Nephron (organoid): ENCODE data around the gene OPRL1.
A peak's percentile ranks its signal among the peaks of the same experiment; 100 is the strongest.

Experiments
- H3K27ac Mint-ChIP-seq, 3 experiments: 2 replicates each; pipeline ENCODE4 v1.8.0; 2020; ENCODE audit warnings: mixed read lengths in 3 of 3, mild to moderate bottlenecking in 2 of 3, moderate library complexity in 1 of 3
- H3K27me3 Mint-ChIP-seq: 2 replicates; pipeline ENCODE4 v1.8.0; 2021; ENCODE audit warnings: low read depth, mild to moderate bottlenecking, moderate library complexity, mixed read lengths
- H3K36me3 Mint-ChIP-seq: 2 replicates; pipeline ENCODE4 v1.8.0; 2020; ENCODE audit warnings: low read depth, mixed read lengths
- H3K4me1 Mint-ChIP-seq: 2 replicates; pipeline ENCODE4 v1.8.0; 2020; ENCODE audit warnings: mixed read lengths
- H3K4me3 Mint-ChIP-seq, 3 experiments: 2 replicates each; pipeline ENCODE4 v1.8.0; 2020; ENCODE audit warnings: mild to moderate bottlenecking in 3 of 3, mixed read lengths in 3 of 3, moderate library complexity in 2 of 3
- H3K9me3 Mint-ChIP-seq: 2 replicates; pipeline ENCODE4 v1.8.0; 2020; ENCODE audit warnings: mixed read lengths
- TF ChIP-seq, protein P1 (sequence below), 3 experiments: fragments of 200-600 bp; sonication (generic); IDR thresholded peaks; one replicate each; pipeline ENCODE4 v1.5.0; 2021; ENCODE audit warnings: antibody characterized with exemption in 3 of 3; ENCODE audit not compliant: unreplicated experiment in 3 of 3

OPRL1 gene

DNA sequence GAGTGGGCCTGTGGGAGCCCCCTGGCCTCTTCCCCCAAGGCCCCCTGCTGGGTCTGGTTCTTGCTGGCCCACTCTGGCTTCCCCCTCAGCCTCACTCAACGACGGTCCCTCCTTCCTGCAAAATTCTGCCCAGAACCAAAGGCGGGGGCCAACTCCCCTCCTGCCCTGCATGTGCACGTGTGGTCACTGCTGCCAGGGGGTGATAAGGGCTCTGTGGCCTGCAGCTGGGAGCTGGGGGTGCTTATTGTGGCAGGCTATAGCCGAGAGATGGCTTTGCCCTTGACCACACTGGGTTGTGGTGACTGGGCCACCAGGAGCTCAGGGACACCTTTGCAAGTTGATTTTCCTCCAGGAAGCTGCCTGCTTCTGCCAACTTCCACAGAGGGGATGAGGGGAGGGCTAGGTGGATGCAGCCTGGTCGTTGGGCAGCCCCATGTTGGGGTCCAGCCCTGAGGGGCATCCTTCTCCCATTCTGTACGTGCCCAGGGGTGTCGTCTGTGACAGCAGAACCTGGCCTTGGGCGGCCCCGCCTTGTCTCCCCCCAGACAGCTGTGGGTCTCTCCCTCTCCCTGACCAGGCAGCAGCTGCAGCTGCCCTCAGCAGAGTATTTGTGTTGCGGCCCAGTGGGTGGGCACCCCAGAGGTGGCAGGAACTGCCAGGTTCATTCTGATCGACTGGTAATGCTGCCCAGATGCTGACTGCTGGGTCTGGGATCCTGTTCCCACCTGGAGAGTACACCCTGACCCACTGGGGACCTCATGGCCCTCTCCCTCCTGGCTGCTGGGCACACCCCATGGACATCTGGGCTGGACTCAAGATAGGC lies 11.3 kb upstream of the OPRL1 start:
- Mint-ChIP-seq H3K27me3 (no peaks in the 10 kb centered on the region), H3K9me3 (no peaks in the 10 kb centered on the region), H3K36me3 (no peaks in the 10 kb centered on the region), H3K4me3 (no peak overlapping the region), H3K27ac (no peak overlapping the region), H3K4me1 (peaks cover 6% of the 10 kb centered on the region)
- TF ChIP-seq, protein P1, sequence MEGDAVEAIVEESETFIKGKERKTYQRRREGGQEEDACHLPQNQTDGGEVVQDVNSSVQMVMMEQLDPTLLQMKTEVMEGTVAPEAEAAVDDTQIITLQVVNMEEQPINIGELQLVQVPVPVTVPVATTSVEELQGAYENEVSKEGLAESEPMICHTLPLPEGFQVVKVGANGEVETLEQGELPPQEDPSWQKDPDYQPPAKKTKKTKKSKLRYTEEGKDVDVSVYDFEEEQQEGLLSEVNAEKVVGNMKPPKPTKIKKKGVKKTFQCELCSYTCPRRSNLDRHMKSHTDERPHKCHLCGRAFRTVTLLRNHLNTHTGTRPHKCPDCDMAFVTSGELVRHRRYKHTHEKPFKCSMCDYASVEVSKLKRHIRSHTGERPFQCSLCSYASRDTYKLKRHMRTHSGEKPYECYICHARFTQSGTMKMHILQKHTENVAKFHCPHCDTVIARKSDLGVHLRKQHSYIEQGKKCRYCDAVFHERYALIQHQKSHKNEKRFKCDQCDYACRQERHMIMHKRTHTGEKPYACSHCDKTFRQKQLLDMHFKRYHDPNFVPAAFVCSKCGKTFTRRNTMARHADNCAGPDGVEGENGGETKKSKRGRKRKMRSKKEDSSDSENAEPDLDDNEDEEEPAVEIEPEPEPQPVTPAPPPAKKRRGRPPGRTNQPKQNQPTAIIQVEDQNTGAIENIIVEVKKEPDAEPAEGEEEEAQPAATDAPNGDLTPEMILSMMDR (IDR thresholded peaks at IDR 0.05; ENCODE audit: unreplicated experiment in 3 of 3), result no peak

DNA sequence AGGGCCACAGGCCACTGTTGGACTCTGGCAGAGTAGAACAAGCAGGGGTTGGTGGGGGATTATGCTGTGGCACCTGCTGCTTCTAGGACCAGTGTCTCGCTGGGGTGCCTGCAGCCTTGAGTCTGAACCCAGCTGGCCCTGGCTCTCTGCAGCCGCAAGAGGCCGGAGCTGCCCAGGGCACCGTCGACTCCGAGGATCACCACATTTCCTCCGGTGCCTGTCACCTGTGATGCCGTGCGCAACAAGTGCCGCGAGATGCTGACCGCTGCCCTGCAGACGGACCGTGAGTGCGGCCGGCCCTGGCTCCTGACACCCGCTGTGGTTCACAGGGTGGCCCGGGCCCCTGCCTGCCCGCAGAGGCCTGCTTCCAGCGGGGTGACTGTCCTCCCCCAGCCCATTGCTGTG lies 10.7 kb upstream of the OPRL1 start:
- Mint-ChIP-seq H3K4me1 (peaks cover under 1% of the 10 kb centered on the region), H3K4me3 (no peak overlapping the region), H3K27ac (no peak overlapping the region), H3K9me3 (no peaks in the 10 kb centered on the region), H3K27me3 (no peaks in the 10 kb centered on the region), H3K36me3 (no peaks in the 10 kb centered on the region)
- TF ChIP-seq, protein P1 (IDR thresholded peaks at IDR 0.05; ENCODE audit: unreplicated experiment in 3 of 3), result no peak

DNA sequence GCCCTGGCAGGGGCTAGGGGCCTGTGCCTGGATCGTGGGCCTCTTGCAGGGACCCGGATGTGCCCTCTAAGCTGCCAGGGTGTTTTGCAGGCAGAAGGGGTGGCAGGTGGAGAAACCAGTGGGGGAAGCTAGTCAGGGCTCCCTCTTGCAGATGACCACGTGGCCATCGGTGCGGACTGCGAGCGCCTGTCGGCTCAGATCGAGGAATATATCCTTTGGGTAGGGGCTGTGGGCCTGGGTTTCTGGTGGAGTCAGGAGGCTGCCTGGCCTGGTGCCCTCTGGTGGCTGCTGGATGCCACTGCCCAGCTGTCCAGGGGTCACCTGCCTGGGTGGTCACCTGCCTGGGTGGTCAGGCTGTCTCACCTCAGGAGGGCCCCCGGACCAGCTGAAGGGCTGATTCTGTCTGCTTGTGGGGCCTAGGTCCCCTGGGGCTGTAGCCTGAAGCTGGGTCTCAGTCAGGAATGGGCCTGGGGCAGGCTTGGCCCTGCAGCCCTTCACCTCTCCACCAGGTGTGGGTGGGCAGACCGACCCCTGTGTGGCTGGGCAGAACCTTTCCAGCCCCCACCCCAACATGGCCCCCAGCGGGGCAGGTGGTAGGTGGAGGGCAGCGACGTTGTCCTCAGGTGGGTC lies 10.2 kb upstream of the OPRL1 start:
- no peaks in the 10 kb centered on the region for H3K4me1 Mint-ChIP-seq
- TF ChIP-seq, protein P1 (IDR thresholded peaks at IDR 0.05; ENCODE audit: unreplicated experiment in 3 of 3), result peak; percentile 72 to 82 (median 72)
- H3K36me3 Mint-ChIP-seq, result no peaks in the 10 kb centered on the region
- no peaks in the 10 kb centered on the region for H3K9me3 Mint-ChIP-seq
- no peak overlapping the region for H3K4me3 Mint-ChIP-seq
- no peak overlapping the region for H3K27ac Mint-ChIP-seq
- no peaks in the 10 kb centered on the region for H3K27me3 Mint-ChIP-seq

DNA sequence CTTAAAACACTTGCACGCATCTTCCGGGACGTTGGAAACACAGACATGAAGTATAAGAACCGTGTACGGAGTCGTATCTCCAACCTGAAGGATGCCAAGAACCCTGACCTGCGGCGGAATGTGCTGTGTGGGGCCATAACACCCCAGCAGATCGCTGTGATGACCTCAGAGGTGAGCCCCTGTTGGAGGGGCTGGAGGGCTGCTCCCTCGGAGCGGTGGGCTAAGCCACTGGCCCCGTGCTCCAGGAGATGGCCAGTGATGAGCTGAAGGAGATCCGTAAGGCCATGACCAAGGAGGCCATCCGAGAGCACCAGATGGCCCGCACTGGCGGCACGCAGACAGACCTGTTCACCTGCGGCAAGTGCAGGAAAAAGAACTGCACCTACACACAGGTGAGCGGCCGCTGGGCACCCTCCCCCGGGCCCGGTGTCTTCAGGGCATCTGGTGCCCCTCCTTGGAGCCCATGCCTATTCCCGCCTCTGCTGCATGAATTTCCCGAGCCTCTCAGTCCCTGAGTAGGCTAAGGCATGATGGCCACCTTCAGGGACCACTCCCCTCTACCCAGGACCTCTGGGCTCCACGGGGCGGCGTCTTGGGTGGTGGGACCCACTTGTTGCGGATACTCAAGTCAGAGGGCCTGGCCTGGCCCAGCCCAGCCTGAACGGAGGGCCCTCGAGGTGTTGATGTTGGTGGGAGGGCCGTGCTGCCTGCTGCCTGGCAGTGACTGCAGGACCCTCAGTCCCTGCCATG lies 9.5 kb upstream of the OPRL1 start:
- Mint-ChIP-seq H3K4me1 (no peaks in the 10 kb centered on the region), H3K4me3 (no peak overlapping the region), H3K9me3 (no peaks in the 10 kb centered on the region), H3K27ac (no peak overlapping the region), H3K36me3 (no peaks in the 10 kb centered on the region), H3K27me3 (no peaks in the 10 kb centered on the region)
- TF ChIP-seq, protein P1 (IDR thresholded peaks at IDR 0.05; ENCODE audit: unreplicated experiment in 3 of 3), result no peak

DNA sequence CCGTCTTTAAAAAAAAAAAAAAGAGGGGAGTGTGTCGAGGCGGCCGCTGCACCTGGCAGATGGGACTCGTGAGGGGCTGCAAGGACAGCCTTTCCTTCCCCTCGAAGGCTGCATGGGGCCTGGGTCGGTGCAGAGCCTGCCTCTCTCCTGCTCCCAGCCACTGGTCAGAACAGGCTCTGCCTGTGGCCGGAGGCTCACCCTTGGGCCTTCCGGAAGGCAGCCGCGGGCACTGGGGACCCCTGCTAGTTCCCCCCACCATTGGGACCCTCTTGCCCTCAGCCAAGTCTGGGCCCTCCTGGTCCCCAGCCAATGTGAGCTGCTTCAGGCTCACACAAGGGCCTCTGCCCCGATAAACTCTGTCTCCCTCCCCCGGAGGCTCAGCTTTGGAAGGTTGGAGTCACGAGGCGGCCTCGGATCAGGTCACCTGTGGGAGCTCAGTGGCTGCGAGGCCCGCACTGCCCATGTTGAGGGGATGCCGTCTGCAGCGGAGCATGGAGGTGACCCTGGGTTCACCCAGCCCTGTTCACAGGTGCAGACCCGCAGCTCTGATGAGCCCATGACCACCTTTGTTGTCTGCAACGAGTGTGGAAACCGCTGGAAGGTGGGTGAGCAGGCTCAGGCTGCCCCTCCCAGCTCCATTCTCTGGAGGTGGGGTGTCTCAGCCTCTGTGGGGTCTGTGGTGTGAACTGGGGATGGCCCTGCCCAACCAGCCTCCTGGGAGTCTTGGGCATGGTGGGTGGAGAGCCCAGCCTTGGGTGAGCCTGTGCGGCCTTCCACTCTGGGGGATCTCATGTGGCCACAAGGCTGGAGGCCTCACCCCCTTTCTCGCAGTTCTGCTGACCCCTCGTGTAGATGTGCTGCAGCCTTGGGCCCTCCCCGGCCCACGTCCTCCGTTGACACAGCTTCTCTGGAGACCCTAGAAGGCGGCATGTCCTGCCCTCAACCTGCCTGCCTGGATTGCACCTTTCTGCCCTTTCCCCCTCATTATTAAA lies 8.2 kb upstream of the OPRL1 start:
- H3K9me3 Mint-ChIP-seq, result no peaks in the 10 kb centered on the region
- H3K36me3 Mint-ChIP-seq, result no peaks in the 10 kb centered on the region
- H3K27ac Mint-ChIP-seq, result no peak overlapping the region
- no peak overlapping the region for H3K4me3 Mint-ChIP-seq
- TF ChIP-seq, protein P1 (IDR thresholded peaks at IDR 0.05; ENCODE audit: unreplicated experiment in 3 of 3), result no peak
- H3K27me3 Mint-ChIP-seq, result no peaks in the 10 kb centered on the region
- H3K4me1 Mint-ChIP-seq, result no peaks in the 10 kb centered on the region
